ENCODE data around the gene KIAA1217.
"Not testable (repeated sequence)": the region's sequence is repeated elsewhere in the genome, so short reads cannot be mapped to it uniquely, and the experiment has no call there.

The KIAA1217 gene

GRCh38 chr10:24414597-24414996 lies 205.7 kb downstream of the KIAA1217 start:
- no peak for DNase-seq

GRCh38 chr10:24415455-24416125 lies 206.7 kb downstream of the KIAA1217 start:
- DNase-seq, result no peak

- no peak for DNase-seq
These were observed 207.3 kb downstream of the KIAA1217 start for GRCh38 chr10:24416248-24416647.

- no peak for DNase-seq
These were observed 208.1 kb downstream of the KIAA1217 start for GRCh38 chr10:24417053-24417452.

GRCh38 chr10:24418532-24418931 lies 209.6 kb downstream of the KIAA1217 start:
- no peak for DNase-seq

- DNase-seq, result no peak
These were observed 210.1 kb downstream of the KIAA1217 start for GRCh38 chr10:24419066-24419465.

GRCh38 chr10:24425151-24425550 lies 216.2 kb downstream of the KIAA1217 start:
- DNase-seq, result no peak

- DNase-seq, result no peak
These were observed 218.9 kb downstream of the KIAA1217 start for GRCh38 chr10:24427678-24428409.

- DNase-seq, result no peak
These were observed 219.5 kb downstream of the KIAA1217 start for GRCh38 chr10:24428410-24428782.

GRCh38 chr10:24430591-24430990 lies 221.7 kb downstream of the KIAA1217 start:
- DNase-seq, result no peak

GRCh38 chr10:24432478-24433416 lies 223.8 kb downstream of the KIAA1217 start:
- DNase-seq, result no peak

GRCh38 chr10:24433705-24434104 lies 224.8 kb downstream of the KIAA1217 start:
- DNase-seq, result no peak

GRCh38 chr10:24434961-24435360 lies 226.0 kb downstream of the KIAA1217 start:
- DNase-seq, result no peak

GRCh38 chr10:24435374-24435773 lies 226.4 kb downstream of the KIAA1217 start:
- DNase-seq, result no peak

GRCh38 chr10:24437302-24437701 lies 228.4 kb downstream of the KIAA1217 start:
- no peak for DNase-seq

GRCh38 chr10:24438800-24439199 lies 229.9 kb downstream of the KIAA1217 start:
- DNase-seq, result no peak

- no peak for DNase-seq
These were observed 231.0 kb downstream of the KIAA1217 start for GRCh38 chr10:24439935-24440334.

- DNase-seq, result no peak
These were observed 232.2 kb downstream of the KIAA1217 start for GRCh38 chr10:24440817-24441797.

GRCh38 chr10:24442234-24442633 lies 233.3 kb downstream of the KIAA1217 start:
- DNase-seq, result no peak

GRCh38 chr10:24442641-24443174 lies 233.8 kb downstream of the KIAA1217 start:
- DNase-seq, result not testable (repeated sequence)

GRCh38 chr10:24444337-24444736 lies 235.4 kb downstream of the KIAA1217 start:
- DNase-seq, result peak; percentile 31

GRCh38 chr10:24445958-24446357 lies 237.0 kb downstream of the KIAA1217 start:
- DNase-seq, result not testable (repeated sequence)
